Endothelial cell of umbilical vein (primary cell): ENCODE results near the gene CLK4. TPM values are rescaled to one million over a fixed set of nuclear protein-coding genes. Genes with fewer than 3 reads are reported as not detected.

Experiments used
- BruUV-seq: library from RNA; stranded (reverse); fragments of 400-500 nt; replicated peaks from 2 replicates; lab custom pipeline; 2021; lab: Mats Ljungman, UMichigan
- CTCF ChIA-PET: fragments of 300-600, 350-600 bp; sonication (Branson Sonifier 250); formaldehyde crosslinking; loops from one replicate; lab custom pipeline; 2021; ENCODE audit warnings: antibody characterized with exemption, inconsistent platforms; lab: Charles Lee
- POLR2A ChIA-PET: fragments of 300-600, 350-600 bp; sonication (Branson Sonifier 250); formaldehyde crosslinking; loops from one replicate; lab custom pipeline; 2021; ENCODE audit warnings: antibody characterized with exemption, inconsistent platforms; lab: Charles Lee
- DNase-seq: peaks from one replicate; pipeline ENCODE4 v3.0.0-alpha.2; 2011; ENCODE audit warnings: low read depth, low spot score
- FAIRE-seq: peaks from 2 replicates; lab custom pipeline; 2011; peaks lifted over from hg19 to GRCh38; lab: Jason Lieb, UNC
- H2AFZ ChIP-seq: 2 replicates; pipeline ENCODE4 v1.6.0; 2012; ENCODE audit warnings: low read depth, low read length, control low read depth, inconsistent platforms
- H3K27ac ChIP-seq: 2 replicates; pipeline ENCODE4 v1.5.1; 2011; ENCODE audit warnings: low read depth, mild to moderate bottlenecking, control low read depth, low read length, moderate library complexity; ENCODE audit not compliant: insufficient read depth
- H3K27me3 ChIP-seq, 2 experiments: 2 replicates each; pipeline versions ENCODE4 v1.6.0 to v1.6.1; 2011; ENCODE audit warnings: low read length in 2 of 2, mixed read lengths in 1 of 2; ENCODE audit not compliant: control insufficient read depth in 2 of 2, insufficient read depth in 2 of 2
- H3K36me3 ChIP-seq, 2 experiments: 2 replicates in 1 of 2; 3 replicates in 1 of 2; pipeline ENCODE4 v1.5.1; 2011; ENCODE audit warnings: low read length in 2 of 2, mild to moderate bottlenecking in 1 of 2, moderate library complexity in 1 of 2; ENCODE audit not compliant: control insufficient read depth in 2 of 2, insufficient read depth in 2 of 2; ENCODE audit errors: extremely low read depth in 1 of 2
- H3K4me1 ChIP-seq: 3 replicates; pipeline ENCODE4 v1.5.1; 2011; ENCODE audit warnings: mild to moderate bottlenecking, low read length; ENCODE audit not compliant: control insufficient read depth, insufficient read depth; ENCODE audit errors: extremely low read depth
- H3K4me2 ChIP-seq: 2 replicates; pipeline ENCODE4 v1.6.1; 2011; ENCODE audit warnings: low read length, control low read depth, mixed read lengths; ENCODE audit not compliant: insufficient read depth
- H3K4me3 ChIP-seq, 3 experiments: fragments of 200-600 bp in 1 of 3; sonication (generic), shearing (Covaris generic) in 1 of 3; replicated peaks in 1 of 3; 2 replicates each; pipeline ENCODE4 v1.5.1; 2011 to 2016; ENCODE audit warnings: control low read depth in 3 of 3, low read length in 3 of 3, mild to moderate bottlenecking in 2 of 3, inconsistent platforms in 1 of 3, low read depth in 1 of 3, moderate library complexity in 1 of 3; ENCODE audit not compliant: insufficient read depth in 1 of 3
- H3K79me2 ChIP-seq: 2 replicates; pipeline ENCODE4 v1.6.0; 2012; ENCODE audit warnings: low read length, inconsistent platforms; ENCODE audit not compliant: control insufficient read depth, insufficient read depth
- H3K9ac ChIP-seq: replicated peaks from 2 replicates; pipeline ENCODE3; 2011; ENCODE audit warnings: low read length, control low read depth; ENCODE audit not compliant: insufficient read depth; ENCODE audit errors: extremely low read depth
- H3K9me1 ChIP-seq: replicated peaks from 3 replicates; pipeline ENCODE4 v1.6.0; 2011; ENCODE audit warnings: mild to moderate bottlenecking, low read length; ENCODE audit not compliant: control insufficient read depth, insufficient read depth; ENCODE audit errors: extremely low read depth
- H3K9me3 ChIP-seq: replicated peaks from 2 replicates; pipeline ENCODE4 v1.5.1; 2012; ENCODE audit warnings: low read length, inconsistent platforms; ENCODE audit not compliant: control insufficient read depth, insufficient read depth
- H4K20me1 ChIP-seq: replicated peaks from 2 replicates; pipeline ENCODE3; 2011; ENCODE audit warnings: mild to moderate bottlenecking, low read length; ENCODE audit not compliant: control insufficient read depth, insufficient read depth; ENCODE audit errors: extremely low read depth
- CTCF ChIP-seq, 2 donors: IDR thresholded peaks; 1 replicate in 1 of 2; 2 replicates in 1 of 2; pipeline ENCODE4 v1.5.1; 2011; ENCODE audit warnings: low read length in 2 of 2, mild to moderate bottlenecking in 2 of 2, moderate library complexity in 2 of 2, control low read depth in 1 of 2, inconsistent platforms in 1 of 2, low read depth in 1 of 2; ENCODE audit not compliant: insufficient read depth in 1 of 2; ENCODE audit errors: extremely low read depth in 1 of 2
- EZH2 ChIP-seq: IDR thresholded peaks from 2 replicates; pipeline ENCODE4 v1.6.1; 2012; ENCODE audit warnings: borderline replicate concordance, low read depth, mild to moderate bottlenecking, moderate library complexity, low read length, inconsistent platforms; ENCODE audit not compliant: severe bottlenecking
- FOS ChIP-seq: IDR thresholded peaks from 2 replicates; pipeline ENCODE4 v1.6.1; 2011; ENCODE audit warnings: mild to moderate bottlenecking, low read length, moderate library complexity, borderline replicate concordance; ENCODE audit not compliant: insufficient read depth
- GATA2 ChIP-seq: IDR thresholded peaks from 2 replicates; pipeline ENCODE4 v1.7.0; 2011; ENCODE audit warnings: low read depth, mild to moderate bottlenecking, moderate library complexity, mixed read lengths, low read length; ENCODE audit not compliant: insufficient read length, insufficient read depth
- JUN ChIP-seq: IDR thresholded peaks from 2 replicates; pipeline ENCODE4 v1.6.1; 2011; ENCODE audit warnings: borderline replicate concordance, low read depth; ENCODE audit not compliant: insufficient read length, insufficient read depth
- MYC ChIP-seq: IDR thresholded peaks from one replicate; pipeline ENCODE4 v1.6.1; 2011; ENCODE audit warnings: mild to moderate bottlenecking, low read depth, low read length
- POLR2A ChIP-seq: IDR thresholded peaks from 2 replicates; pipeline ENCODE4 v1.6.1; 2012; ENCODE audit warnings: low read depth, mild to moderate bottlenecking, control low read depth, low read length
- POLR2AphosphoS5 ChIP-seq: IDR thresholded peaks from 2 replicates; pipeline ENCODE4 v1.6.1; 2012; ENCODE audit warnings: low read depth, mild to moderate bottlenecking, control low read depth, low read length, moderate library complexity; ENCODE audit not compliant: insufficient read depth
- dilution Hi-C: fragments of 300-500 bp; cut with MboI; formaldehyde crosslinking; loops from one replicate; pipeline ENCODE4 v1.15.0; 2019; ENCODE audit warnings: low sequenced_read_pairs; ENCODE audit not compliant: extremely low pct_ligation_motif_present
- intact Hi-C: fragments of 100-400 bp; cut with micrococcal nuclease; formaldehyde crosslinking; loops from one replicate; pipeline ENCODE4 v1.10.0; 2022
- polyA plus RNA-seq, 4 experiments: library from polyadenylated mRNA; depleted of rRNA in 3 of 4; stranded (reverse) in 3 of 4; unstranded in 1 of 4; fragments of >200 nt; gene quantifications; 2 replicates each; pipeline versions ENCODE4 v1.2.1 to v1.2.3, GENCODE V29; 2011 to 2012; ENCODE audit warnings: missing spikeins in 1 of 4
- total RNA-seq: library from RNA; stranded (reverse); gene quantifications from 2 replicates; pipeline ENCODE4 v1.2.3, GENCODE V29; 2021
- TF ChIP-seq, protein P1 (sequence below): IDR thresholded peaks from 2 replicates; pipeline ENCODE4 v1.6.1; 2011; ENCODE audit not compliant: insufficient read depth, insufficient read length

The CLK4 gene
- total and polyA plus RNA-seq, 2 donors (not counting 3 experiments of a cell fraction or from before 2014, with no cell fraction given): 7.0 to 19.2 TPM

GRCh38 chr5:178644826-178645545, 18.1 kb upstream of the CLK4 start:
- Histone ChIP-seq H3K9me3 (no peaks in the 10 kb centered on the region), H3K27ac (no peak overlapping the region), H3K36me3 (no peaks in the 10 kb centered on the region), H3K9ac (no peak overlapping the region), H3K4me2 (no peak overlapping the region), H3K79me2 (no peaks in the 10 kb centered on the region), H3K27me3 (no peaks in the 10 kb centered on the region), H3K9me1 (no peaks in the 10 kb centered on the region), H3K4me3 (no peak overlapping the region), H3K4me1 (peaks cover 17% of the 10 kb centered on the region), H2AFZ (no peak overlapping the region), H4K20me1 (no peaks in the 10 kb centered on the region)
- dilution Hi-C loops: no loop called here
- intact Hi-C loops: no loop called here
- DNase-seq: no peak
- ChIA-PET CTCF (interaction anchor here (0.6 kb wide), 1 partner anchor 9 kb away, joined by 4 read pairs; no protein-coding TSS in a partner anchor), POLR2A (no interaction called here)
- TF ChIP-seq, protein P1, sequence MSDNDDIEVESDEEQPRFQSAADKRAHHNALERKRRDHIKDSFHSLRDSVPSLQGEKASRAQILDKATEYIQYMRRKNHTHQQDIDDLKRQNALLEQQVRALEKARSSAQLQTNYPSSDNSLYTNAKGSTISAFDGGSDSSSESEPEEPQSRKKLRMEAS: no peak
- TF ChIP-seq EZH2 (no peak), GATA2 (no peak), FOS (no peak), POLR2AphosphoS5 (no peak), POLR2A (no peak)
- FAIRE-seq: no peak
- BruUV-seq: no TSS peak

DNA sequence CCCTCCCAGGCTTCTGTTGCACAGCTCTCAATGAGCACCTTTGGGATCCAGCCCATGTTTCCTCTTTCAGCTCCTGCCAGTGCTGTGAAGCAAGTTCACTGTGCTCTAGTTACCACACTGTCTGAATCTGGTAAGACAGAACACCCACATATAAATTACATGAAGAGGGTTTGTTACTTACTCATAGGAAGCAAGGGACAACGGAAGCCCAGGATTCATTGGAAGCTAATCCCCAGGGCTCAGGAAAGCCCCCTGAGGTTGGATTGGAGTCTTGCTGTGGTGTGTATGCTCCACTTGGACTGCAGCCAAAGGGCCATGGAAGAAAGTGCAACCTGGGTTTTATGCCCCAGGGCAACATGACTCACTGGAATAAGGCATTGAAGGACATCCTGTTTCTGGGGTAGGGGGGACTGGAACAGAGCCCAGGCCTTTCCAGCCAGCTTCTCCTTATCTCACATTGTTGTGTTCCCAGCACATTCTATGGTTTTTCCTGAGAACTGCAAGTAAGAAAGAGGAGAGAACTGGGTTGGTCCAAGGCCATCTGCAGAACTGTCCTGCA, 15.6 kb upstream of the CLK4 start:
- Histone ChIP-seq H3K9me1 (no peaks in the 10 kb centered on the region), H3K36me3 (no peaks in the 10 kb centered on the region), H3K27ac (peak overlapping the region; percentile 24), H3K27me3 (no peaks in the 10 kb centered on the region), H4K20me1 (no peaks in the 10 kb centered on the region), H3K4me1 (peaks cover 17% of the 10 kb centered on the region), H3K9me3 (no peaks in the 10 kb centered on the region), H3K79me2 (no peaks in the 10 kb centered on the region), H3K4me2 (peak overlapping the region; percentile 25), H3K4me3 (no peak overlapping the region), H2AFZ (no peak overlapping the region), H3K9ac (no peak overlapping the region)
- intact Hi-C loops: loop anchor here (1.0 kb wide), 2 partner anchors 15 to 88 kb away; partner anchors contain the start of genes CLK4 and ZNF354A
- dilution Hi-C loops: no loop called here
- CTCF ChIA-PET: no interaction called here
- DNase-seq (peak; percentile 54), FAIRE-seq (peak; percentile 93)
- no peak for TF ChIP-seq EZH2
- TF ChIP-seq JUN: no peak
- no peak for TF ChIP-seq POLR2AphosphoS5
- no peak for TF ChIP-seq FOS
- TF ChIP-seq CTCF (IDR thresholded peaks at IDR 0.05; ENCODE audit: extremely low read depth in 1 of 2, insufficient read depth in 1 of 2, low read depth in 1 of 2, low read length in 2 of 2): no peak
- TF ChIP-seq GATA2: no peak
- TF ChIP-seq MYC: no peak
- no peak for TF ChIP-seq POLR2A
- TF ChIP-seq, protein P1: no peak
- POLR2A ChIA-PET: no interaction called here
- no TSS peak for BruUV-seq
